PC-9 (cell line): Measurements from ENCODE around the gene PLA2G2E. TPM values are rescaled to one million over a fixed set of nuclear protein-coding genes. Genes with fewer than 3 reads are reported as not detected.
"Not testable (repeated sequence)": the region's sequence is repeated elsewhere in the genome, so short reads cannot be mapped to it uniquely, and the experiment has no call there.

Source experiments
- BruUV-seq: library from RNA; stranded (reverse); fragments of 400-500 nt; replicated peaks from 2 replicates; lab custom pipeline; 2021; lab: Mats Ljungman, UMichigan
- CTCF ChIA-PET: fragments of 300-600 bp; sonication (Branson Sonifier 250); formaldehyde crosslinking; loops from one replicate; lab custom pipeline; 2022; ENCODE audit warnings: antibody characterized with exemption; lab: Charles Lee
- POLR2A ChIA-PET: fragments of 300-600 bp; sonication (Branson Sonifier 250); formaldehyde crosslinking; loops from one replicate; lab custom pipeline; 2022; ENCODE audit warnings: antibody characterized with exemption; ENCODE audit not compliant: unreplicated experiment; lab: Charles Lee
- DNase-seq, 2 experiments: peaks; one replicate each; pipeline versions ENCODE4 v3.0.0 to v3.0.0-alpha.2; 2015 to 2022; ENCODE audit warnings: mixed read lengths in 1 of 2
- H2AFZ ChIP-seq: fragments of 200-600 bp; sonication (generic); 2 replicates; pipeline ENCODE4 v1.8.1; 2017; ENCODE audit warnings: antibody characterized with exemption
- H3F3A ChIP-seq: fragments of 200-600 bp; sonication (generic); 2 replicates; pipeline ENCODE4 v1.8.1; 2017; ENCODE audit warnings: antibody characterized with exemption, mild to moderate bottlenecking, low read depth; ENCODE audit not compliant: insufficient read depth
- H3K27ac ChIP-seq: fragments of 200-600 bp; sonication (generic); 2 replicates; pipeline ENCODE4 v1.6.1; 2016; ENCODE audit warnings: mixed run types
- H3K27me3 ChIP-seq: fragments of 200-600 bp; sonication (generic); 2 replicates; pipeline ENCODE4 v1.6.1; 2016; ENCODE audit warnings: low read depth, mixed run types; ENCODE audit not compliant: insufficient read depth
- H3K36me3 ChIP-seq: fragments of 200-600 bp; sonication (generic); 2 replicates; pipeline ENCODE4 v1.6.1; 2016; ENCODE audit warnings: low read depth, mixed run types
- H3K4me1 ChIP-seq: fragments of 200-600 bp; sonication (generic); replicated peaks from 2 replicates; pipeline ENCODE4 v1.6.1; 2016; ENCODE audit warnings: mixed run types; ENCODE audit not compliant: insufficient read depth
- H3K4me2 ChIP-seq: fragments of 200-600 bp; sonication (generic); 2 replicates; pipeline ENCODE4 v1.6.1; 2017; ENCODE audit warnings: mixed run types
- H3K4me3 ChIP-seq: fragments of 200-600 bp; sonication (generic); 2 replicates; pipeline ENCODE4 v1.6.1; 2016; ENCODE audit warnings: mixed run types
- H3K79me2 ChIP-seq: fragments of 200-600 bp; sonication (generic); 2 replicates; pipeline ENCODE4 v1.6.1; 2017; ENCODE audit warnings: low read depth, mixed run types
- H3K9me2 ChIP-seq: fragments of 200-600 bp; sonication (generic); 2 replicates; pipeline ENCODE4 v1.8.1; 2017; ENCODE audit warnings: mild to moderate bottlenecking; ENCODE audit not compliant: insufficient read depth
- H3K9me3 ChIP-seq: fragments of 200-600 bp; sonication (generic); 2 replicates; pipeline ENCODE4 v1.8.1; 2016; ENCODE audit warnings: low read depth; ENCODE audit not compliant: insufficient read depth
- H4K20me1 ChIP-seq: fragments of 200-600 bp; sonication (generic); 2 replicates; pipeline ENCODE4 v1.8.1; 2017; ENCODE audit not compliant: insufficient read depth
- EZH2 ChIP-seq: fragments of 200-600 bp; sonication (generic); IDR thresholded peaks from 2 replicates; pipeline ENCODE4 v1.8.0; 2017; ENCODE audit warnings: antibody characterized with exemption, low read depth
- intact Hi-C: fragments of 100-400 bp; cut with micrococcal nuclease; formaldehyde crosslinking; loops from one replicate; pipeline ENCODE4 v1.10.0; 2022; ENCODE audit not compliant: unreplicated experiment
- total RNA-seq: library from RNA; stranded (reverse); gene quantifications from 2 replicates; pipeline ENCODE4 v1.2.3, GENCODE V29; 2021
- TF ChIP-seq, protein P1 (sequence below): fragments of 200-600 bp; sonication (generic); conservative IDR thresholded peaks from 2 replicates; pipeline ENCODE4 v1.6.1; 2017; ENCODE audit warnings: mixed run types, antibody characterized with exemption, mild to moderate bottlenecking, moderate library complexity

The PLA2G2E gene
- total RNA-seq, 1 experiment from 2014 or later, result not detected

- H3F3A ChIP-seq, result no peaks in the 10 kb centered on the region
- no peak overlapping the region for H3K4me3 ChIP-seq
- no peak for DNase-seq
- ChIA-PET CTCF (no interaction called here), POLR2A (no interaction called here)
- H3K79me2 ChIP-seq, result peaks cover 55% of the 10 kb centered on the region
- BruUV-seq, result no TSS peak
- no peaks in the 10 kb centered on the region for H3K27me3 ChIP-seq
- H3K36me3 ChIP-seq, result no peaks in the 10 kb centered on the region
- intact Hi-C loops, result no loop called here
- TF ChIP-seq, protein P1, sequence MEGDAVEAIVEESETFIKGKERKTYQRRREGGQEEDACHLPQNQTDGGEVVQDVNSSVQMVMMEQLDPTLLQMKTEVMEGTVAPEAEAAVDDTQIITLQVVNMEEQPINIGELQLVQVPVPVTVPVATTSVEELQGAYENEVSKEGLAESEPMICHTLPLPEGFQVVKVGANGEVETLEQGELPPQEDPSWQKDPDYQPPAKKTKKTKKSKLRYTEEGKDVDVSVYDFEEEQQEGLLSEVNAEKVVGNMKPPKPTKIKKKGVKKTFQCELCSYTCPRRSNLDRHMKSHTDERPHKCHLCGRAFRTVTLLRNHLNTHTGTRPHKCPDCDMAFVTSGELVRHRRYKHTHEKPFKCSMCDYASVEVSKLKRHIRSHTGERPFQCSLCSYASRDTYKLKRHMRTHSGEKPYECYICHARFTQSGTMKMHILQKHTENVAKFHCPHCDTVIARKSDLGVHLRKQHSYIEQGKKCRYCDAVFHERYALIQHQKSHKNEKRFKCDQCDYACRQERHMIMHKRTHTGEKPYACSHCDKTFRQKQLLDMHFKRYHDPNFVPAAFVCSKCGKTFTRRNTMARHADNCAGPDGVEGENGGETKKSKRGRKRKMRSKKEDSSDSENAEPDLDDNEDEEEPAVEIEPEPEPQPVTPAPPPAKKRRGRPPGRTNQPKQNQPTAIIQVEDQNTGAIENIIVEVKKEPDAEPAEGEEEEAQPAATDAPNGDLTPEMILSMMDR, result no peak
- no peak for TF ChIP-seq EZH2
- no peaks in the 10 kb centered on the region for H3K9me2 ChIP-seq
- no peaks in the 10 kb centered on the region; the same call in 1 of the 2 replicates for H4K20me1 ChIP-seq
- H3K9me3 ChIP-seq, result no peaks in the 10 kb centered on the region
- H3K27ac ChIP-seq, result no peak overlapping the region
- no peak overlapping the region for H2AFZ ChIP-seq
- peaks cover 19% of the 10 kb centered on the region for H3K4me1 ChIP-seq
- H3K4me2 ChIP-seq, result peak overlapping the region; percentile 98; the same call in 1 of the 2 replicates
Observed at GRCh38 chr1:19884312-19884711, 39.1 kb downstream of the PLA2G2E start.

- DNase-seq, result peak; percentile 82 to 92
- CTCF ChIA-PET, result interaction anchor here (0.6 to 1.0 kb wide), 3 partner anchors 10 to 223 kb away, joined by 3 to 5 read pairs (median 4); no protein-coding TSS in a partner anchor
- H3K27me3 ChIP-seq, result no peaks in the 10 kb centered on the region
- H3K4me3 ChIP-seq, result peak within 1 kb of the TSS; percentile 94
- peak within 1 kb of the TSS; percentile 78 for H2AFZ ChIP-seq
- H3K9me2 ChIP-seq, result no peaks in the 10 kb centered on the region
- no peaks in the 10 kb centered on the region for H3K9me3 ChIP-seq
- no peak for TF ChIP-seq EZH2
- TF ChIP-seq, protein P1, result peak; percentile 82
- no peaks in the 10 kb centered on the region for H3K36me3 ChIP-seq
- H4K20me1 ChIP-seq, result no peaks in the 10 kb centered on the region; the same call in 1 of the 2 replicates
- H3K4me1 ChIP-seq, result peaks cover 19% of the 10 kb centered on the region
- no peaks in the 10 kb centered on the region for H3F3A ChIP-seq
- H3K27ac ChIP-seq, result peak within 1 kb of the TSS; percentile 61; the same call in 1 of the 2 replicates
- intact Hi-C loops, result loop anchor here (1.0 kb wide), 2 partner anchors 83 to 117 kb away; partner anchors contain the start of gene TMCO4
- no TSS peak for BruUV-seq
- peak within 1 kb of the TSS; percentile 98 for H3K4me2 ChIP-seq
- POLR2A ChIA-PET, result interaction anchor here (0.6 to 0.8 kb wide), 2 partner anchors 15 to 378 kb away, joined by 3 to 8 read pairs; no protein-coding TSS in a partner anchor
- H3K79me2 ChIP-seq, result peaks cover 40% of the 10 kb centered on the region
Observed at GRCh38 chr1:19882111-19883071, 41.0 kb downstream of the PLA2G2E start, which contains the start of gene OTUD3. Gene OTUD3, plus strand, starts transcription at chr1:19882395. Its CDS starts 119 bp downstream, at chr1:19882514.

- H3K9me2 ChIP-seq, H3F3A ChIP-seq, BruUV-seq, H4K20me1 ChIP-seq, H3K36me3 ChIP-seq, H3K4me3 ChIP-seq, DNase-seq, CTCF ChIA-PET, H2AFZ ChIP-seq, intact Hi-C loops, H3K27ac ChIP-seq, H3K27me3 ChIP-seq, POLR2A ChIA-PET, H3K9me3 ChIP-seq, H3K4me2 ChIP-seq: not testable (repeated sequence)
- H3K4me1 ChIP-seq, result peaks cover 19% of the 10 kb centered on the region
- peaks cover 32% of the 10 kb centered on the region for H3K79me2 ChIP-seq
Observed at GRCh38 chr1:19880841-19881240, 42.6 kb downstream of the PLA2G2E start.
